ENCODE data around the gene PCDH9.

- TF ChIP-seq CTCF (IDR thresholded peaks at IDR 0.05) (no peak), POLR2A (IDR thresholded peaks at IDR 0.05) (no peak)
These were observed 234.9 kb downstream of the PCDH9 start for GRCh38 chr13:66995203-66995611.

All from Peyer's patch (tissue), 4 donors.